Astrocyte (in vitro differentiated cells and primary cell): ENCODE data around the gene JAKMIP2.

Experiments used
- EZH2 ChIP-seq: IDR thresholded peaks from 2 replicates; pipeline ENCODE4 v1.6.1; 2012; ENCODE audit warnings: mild to moderate bottlenecking, low read length, inconsistent platforms; ENCODE audit not compliant: insufficient read depth
- TF ChIP-seq, protein P1 (sequence below): IDR thresholded peaks from 2 replicates; pipeline ENCODE4 v1.5.1; 2011; ENCODE audit warnings: low read depth, mild to moderate bottlenecking, inconsistent platforms, low read length, moderate library complexity; ENCODE audit not compliant: insufficient read depth

DNA sequence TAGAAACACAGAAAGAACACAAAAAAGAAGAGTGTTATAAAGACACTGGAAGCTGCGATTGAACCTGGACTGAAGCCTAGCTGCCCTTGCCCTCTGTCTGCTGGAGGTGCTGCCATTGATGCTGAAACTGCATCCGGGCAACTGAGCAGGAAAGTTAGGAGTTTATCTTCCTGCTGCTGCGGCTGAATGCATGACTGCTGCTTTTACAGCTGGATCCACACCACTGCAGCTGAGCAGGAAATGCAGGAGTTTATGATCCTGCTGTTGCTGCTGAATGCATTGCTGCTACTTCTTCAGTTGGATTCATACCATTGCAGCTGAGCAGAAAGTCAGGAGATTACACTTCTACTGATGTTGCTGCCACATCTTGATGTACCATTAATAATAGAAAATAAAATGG is 21.8 kb upstream of the JAKMIP2 start:
- TF ChIP-seq EZH2: no peak
- TF ChIP-seq, protein P1, sequence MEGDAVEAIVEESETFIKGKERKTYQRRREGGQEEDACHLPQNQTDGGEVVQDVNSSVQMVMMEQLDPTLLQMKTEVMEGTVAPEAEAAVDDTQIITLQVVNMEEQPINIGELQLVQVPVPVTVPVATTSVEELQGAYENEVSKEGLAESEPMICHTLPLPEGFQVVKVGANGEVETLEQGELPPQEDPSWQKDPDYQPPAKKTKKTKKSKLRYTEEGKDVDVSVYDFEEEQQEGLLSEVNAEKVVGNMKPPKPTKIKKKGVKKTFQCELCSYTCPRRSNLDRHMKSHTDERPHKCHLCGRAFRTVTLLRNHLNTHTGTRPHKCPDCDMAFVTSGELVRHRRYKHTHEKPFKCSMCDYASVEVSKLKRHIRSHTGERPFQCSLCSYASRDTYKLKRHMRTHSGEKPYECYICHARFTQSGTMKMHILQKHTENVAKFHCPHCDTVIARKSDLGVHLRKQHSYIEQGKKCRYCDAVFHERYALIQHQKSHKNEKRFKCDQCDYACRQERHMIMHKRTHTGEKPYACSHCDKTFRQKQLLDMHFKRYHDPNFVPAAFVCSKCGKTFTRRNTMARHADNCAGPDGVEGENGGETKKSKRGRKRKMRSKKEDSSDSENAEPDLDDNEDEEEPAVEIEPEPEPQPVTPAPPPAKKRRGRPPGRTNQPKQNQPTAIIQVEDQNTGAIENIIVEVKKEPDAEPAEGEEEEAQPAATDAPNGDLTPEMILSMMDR: no peak
